NOMO-1 treated with DMSO at 0.1 percent for 48 hours (cell line): ENCODE data around the gene NEBL.

ENCODE experiments used
- DNase-seq: peaks from one replicate; lab custom pipeline; 2025; ENCODE audit not compliant: unreplicated experiment; lab: John Stamatoyannopoulos, UW

The NEBL gene

DNA sequence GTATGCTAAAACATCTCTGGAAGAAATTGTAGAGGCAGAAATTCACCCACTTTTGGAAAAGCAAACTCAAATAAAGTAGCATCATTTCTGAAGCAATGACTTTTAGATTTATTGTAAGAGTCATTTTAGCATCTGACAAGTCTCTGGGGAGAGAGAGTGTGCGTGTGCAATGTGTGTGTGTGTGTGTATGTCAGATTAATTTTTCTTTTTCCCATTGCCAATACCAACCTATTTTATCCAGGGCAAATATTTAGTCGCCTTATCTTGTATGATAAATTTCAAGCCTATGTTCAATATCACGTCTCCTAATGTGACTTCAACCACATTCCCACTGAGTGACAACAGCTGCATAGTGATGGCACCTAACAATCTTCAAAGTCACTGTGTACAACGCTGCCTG is 101.7 kb downstream of the NEBL start:
- no peak for DNase-seq

DNA sequence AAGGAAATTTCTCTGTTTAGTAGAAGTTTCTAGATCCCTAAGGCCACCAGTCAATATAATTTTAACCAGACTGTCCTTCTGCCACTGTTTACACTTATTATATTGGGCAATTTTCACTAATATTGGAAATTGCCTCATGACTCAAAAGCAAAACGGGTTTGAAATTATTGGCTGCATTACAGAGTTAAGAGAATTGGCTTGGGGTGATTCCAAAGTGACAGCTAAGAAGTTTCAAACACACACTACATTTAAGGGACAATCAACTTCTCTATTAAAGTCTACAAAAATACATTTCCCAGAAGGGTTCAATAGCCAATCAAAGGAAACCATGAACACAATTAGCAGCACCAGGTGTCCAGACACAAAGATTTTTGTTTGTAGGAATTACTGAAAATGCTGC is 111.9 kb downstream of the NEBL start:
- DNase-seq, result no peak

DNA sequence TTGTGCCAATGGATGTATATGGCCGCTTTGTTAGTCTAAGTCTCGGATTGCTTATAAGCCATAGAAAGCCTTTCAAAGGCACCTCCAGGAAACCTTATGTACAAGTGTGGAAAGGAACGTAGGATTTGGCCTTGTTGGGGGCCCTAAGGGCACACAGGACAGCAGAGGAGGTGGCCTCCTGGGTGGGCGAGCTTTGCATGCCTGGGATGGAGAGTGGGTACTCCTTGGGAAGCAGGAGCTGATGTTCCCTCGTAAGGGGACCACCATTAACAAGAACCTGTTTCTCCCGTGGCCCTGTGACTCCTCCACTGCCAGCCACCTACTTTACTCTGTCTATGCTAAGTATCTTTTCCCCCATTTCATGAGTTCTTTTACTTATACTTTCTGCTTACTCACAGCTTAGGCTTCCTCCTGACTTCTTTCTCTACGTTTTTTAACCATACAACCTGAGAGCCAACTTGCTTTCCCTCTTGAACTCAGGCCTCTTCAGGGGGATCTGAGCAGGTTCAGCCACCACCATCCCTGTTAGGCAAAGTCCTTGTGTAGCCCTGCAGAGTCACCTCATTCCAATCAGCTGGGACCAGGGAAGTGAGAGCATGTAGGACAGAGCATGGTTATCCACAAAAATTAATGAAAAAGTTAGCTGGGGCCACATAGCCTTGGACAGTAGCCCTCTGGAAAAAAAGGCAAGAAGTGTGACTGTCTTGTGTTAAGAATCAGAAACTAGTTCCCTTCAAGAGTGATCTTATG is 118.9 kb downstream of the NEBL start:
- DNase-seq, result no peak

DNA sequence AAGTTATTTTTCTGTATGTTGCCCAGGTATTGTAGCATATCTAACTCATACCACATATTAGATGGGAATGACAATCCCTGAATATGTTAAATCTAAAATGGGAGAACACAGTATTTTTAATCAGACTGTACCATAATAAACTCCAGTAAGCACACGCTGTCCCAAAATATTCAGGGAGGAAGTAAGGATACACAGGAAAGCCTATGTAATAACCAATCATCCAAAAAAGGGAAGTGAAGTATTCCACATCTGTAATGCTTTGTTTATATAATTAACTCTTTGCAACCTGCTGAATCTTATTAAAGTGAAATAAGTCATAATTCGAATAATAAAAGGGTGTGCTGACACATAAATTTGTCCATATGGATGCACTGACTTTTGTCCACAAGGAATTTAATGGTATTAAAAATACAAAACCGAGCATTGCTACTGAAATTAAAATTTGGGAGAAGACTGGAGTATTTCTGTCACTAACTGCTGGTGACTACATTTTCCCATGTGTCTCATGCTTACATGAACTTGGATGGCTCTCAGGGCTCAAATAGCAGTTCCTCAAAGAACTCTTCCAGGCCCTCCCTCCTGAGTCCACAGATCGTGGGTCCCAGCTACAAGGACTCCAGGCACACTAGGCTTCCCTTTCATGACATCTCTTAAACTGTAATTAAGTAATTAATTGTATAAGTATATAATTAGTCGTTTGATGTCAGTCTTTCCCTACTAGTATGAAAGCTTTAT is 120.6 kb downstream of the NEBL start:
- peak; percentile 1 for DNase-seq

DNA sequence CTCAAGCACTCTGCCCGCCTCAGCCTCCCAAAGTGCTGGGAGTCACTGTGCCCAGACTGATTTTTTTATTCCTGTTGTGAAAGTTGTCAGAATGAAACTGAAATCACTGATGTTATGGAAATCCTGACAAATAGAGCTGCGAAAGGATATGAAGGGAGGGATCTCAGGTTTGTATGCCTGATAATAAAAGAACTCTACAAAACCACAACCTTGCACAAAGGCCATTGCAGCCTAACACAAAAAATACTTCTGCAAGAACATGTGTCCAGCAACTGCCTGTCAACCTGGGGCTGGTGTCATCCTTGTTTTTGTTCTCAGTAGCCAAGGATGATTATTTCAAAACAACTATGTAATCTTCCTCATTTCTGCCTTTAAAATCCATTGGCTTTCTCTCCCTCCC is 126.1 kb downstream of the NEBL start:
- DNase-seq, result no peak

DNA sequence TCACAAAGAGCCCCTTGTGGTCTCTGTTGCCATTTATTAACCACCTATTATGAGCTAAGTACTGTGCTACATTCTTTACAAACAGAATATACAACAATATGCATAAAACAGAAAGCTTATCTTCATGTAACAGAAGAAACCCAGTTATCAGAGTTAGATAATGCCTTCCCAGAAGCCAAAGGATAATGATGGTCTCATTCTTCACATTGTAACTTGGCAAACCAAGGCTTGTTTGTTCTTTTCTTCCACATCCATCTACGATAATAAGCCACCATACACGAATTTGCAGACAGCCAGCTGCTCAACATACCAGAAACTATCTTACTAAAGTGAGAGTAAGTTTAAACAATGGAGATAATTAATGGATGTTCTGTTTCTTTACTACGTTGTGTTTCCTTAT is 127.6 kb downstream of the NEBL start:
- no peak for DNase-seq

DNA sequence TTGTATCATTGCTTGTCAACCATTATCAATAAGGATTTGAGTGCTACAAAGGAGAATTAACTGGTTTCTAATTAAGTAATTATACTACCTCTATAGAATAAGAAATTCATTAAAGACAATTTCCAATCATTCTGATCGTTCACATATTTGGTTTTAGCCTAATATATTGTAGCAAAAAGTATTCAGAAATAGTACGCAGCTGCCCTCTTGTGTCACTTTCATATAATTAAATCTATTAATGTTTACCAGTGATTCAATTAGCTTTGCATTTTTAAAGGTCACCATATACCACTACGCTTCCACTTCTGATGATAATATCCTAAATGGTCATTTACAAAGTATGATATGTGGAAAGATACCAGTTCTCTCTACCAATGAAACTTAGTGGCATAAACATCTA is 128.3 kb downstream of the NEBL start:
- DNase-seq, result peak; percentile 15

DNA sequence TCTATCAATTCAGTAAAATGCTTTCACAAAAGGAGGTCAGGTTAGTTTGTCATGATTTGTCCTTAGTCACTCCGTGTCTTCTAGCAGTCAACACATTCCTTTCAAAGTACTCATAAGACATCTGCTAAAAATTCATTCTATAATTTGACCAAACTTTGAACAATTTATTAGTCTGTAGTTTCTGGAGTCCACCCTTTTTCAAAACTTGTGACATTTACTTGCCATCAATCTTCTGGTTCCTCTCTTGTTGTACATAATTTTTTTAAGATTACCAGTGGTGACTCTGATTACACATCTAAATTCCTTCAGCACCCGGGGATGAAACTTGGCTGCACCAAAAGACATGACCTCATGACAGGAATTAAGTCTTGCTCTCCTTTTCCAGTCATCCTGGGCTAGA is 130.1 kb downstream of the NEBL start:
- DNase-seq, result no peak

DNA sequence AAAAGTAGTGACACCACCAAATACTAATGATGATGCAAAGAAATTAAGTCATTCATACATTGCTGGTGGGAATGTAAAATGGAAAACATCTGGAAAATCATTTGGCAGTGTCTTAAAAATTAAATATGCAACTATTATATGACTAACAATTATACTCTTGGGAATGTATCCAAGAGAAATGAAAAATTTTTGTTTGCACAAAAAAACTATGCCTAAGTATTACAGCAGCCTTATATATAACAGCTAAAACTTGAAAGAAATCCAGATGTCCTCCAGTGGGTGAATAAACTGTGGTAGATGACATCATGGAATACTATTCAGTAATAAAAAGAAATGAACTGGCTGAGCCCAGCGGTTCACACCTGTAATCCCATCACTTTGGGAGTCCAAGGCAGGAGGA is 132.0 kb downstream of the NEBL start:
- no peak for DNase-seq

DNA sequence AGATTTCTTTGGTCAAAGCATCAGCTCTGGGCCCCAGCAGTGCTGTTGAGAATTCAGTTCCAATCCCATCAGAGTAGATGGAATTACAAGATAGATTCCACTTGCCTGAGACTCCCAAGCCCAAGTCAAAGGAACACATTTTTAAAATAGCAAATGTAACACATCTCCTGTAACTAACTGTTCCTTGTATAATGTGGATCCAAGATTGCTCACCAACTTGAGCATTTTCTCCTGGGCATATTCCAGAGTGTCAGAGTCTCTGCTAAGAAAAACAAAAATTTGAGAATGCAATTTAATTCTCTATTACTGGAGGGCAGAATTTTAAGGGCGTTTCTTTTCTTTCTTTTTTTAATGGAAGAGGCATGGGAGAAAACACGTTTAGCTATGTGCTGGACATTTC is 136.7 kb downstream of the NEBL start:
- DNase-seq, result no peak

DNA sequence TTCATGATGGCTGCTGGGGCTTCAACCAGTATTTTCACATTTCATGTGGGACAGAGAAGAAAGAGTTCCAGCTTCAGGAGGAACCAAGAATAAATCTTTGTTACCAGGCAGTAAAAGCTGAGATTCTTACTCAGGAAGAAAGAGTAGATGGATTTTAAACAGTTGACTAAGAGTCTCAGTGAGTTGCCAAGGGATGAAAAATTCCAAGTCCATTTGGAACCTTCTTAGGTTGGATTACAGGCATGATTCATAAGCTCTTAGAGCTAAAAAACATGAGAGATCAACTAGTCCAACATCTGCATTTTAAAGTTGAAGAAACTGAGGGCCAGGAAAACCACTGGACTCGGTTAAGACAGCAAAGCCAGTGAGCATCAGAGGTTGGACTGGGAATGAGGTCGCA is 148.6 kb downstream of the NEBL start:
- no peak for DNase-seq

DNA sequence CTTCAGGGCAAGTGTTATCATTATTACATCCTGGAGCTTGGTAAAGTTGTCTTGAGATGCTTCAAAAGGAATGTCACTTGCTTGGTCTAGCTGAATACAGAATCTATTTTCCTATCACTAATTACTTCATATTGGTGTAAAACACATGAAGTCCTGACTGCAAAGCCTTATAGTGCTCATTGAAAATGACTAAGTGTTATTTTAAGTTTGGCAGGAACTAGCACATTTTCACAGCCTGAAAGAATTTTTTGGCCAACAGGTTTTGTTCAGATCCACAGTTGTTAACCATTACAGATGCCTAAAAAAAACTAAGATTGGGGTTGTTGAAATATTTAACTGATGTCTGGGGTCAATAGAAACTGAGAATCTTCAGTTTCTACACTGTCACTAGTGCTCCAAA is 149.3 kb downstream of the NEBL start:
- no peak for DNase-seq

DNA sequence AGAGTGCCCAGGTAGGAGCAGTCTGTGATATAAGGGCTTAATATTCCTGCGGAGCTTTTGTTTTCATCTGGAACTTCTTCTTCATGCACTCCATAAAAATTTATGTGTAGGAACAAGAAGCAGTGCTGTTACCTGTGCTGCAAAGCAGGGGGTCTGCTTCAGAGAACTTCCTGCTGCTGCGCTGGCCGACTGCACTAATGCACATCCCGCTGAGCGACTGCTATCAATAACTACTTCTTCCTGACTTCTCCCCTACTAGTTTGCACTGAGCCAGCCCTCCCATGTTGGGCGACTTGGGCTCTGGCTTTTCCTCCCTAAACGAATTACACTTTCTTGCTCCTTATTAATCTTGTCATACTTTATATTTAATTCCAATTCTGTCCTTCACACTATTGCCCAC is 150.3 kb downstream of the NEBL start:
- DNase-seq, result no peak

DNA sequence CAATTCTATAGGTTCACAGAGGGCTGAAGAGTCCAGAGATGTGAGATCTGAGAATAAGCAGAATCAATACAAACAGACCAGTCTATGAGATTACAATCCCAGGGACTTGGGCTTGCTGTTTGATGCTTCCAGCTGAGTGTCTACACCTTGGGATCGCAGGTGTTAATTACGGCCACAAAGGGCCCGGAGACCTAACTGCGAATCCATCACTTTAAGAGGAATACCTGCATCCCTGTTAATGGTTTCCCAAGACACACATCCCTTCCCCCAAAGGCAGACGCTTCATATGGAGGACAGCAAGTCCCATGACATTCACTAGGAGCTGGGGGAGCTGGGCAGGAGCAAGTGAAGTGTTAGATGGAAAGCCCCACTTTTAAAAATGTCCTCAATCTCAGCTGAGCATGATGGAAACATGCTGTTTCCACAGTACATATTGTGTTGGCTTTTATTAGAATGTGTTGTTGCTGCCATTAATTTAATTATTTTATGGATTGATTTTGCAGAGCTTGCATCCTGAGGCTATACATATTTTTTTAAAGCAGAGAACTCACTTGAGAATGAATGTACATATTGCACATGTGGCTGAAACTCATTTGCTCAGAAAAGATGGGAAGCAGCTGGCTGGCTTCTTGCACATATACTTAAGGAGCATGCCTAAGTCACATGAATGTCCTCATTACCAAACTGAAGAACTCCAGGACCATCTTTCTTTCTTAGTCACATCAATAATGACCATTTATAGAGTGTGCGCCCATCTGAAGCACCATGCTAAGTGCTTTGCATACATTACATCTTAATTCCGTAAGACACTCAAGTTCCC is 151.3 kb downstream of the NEBL start:
- DNase-seq, result no peak

DNA sequence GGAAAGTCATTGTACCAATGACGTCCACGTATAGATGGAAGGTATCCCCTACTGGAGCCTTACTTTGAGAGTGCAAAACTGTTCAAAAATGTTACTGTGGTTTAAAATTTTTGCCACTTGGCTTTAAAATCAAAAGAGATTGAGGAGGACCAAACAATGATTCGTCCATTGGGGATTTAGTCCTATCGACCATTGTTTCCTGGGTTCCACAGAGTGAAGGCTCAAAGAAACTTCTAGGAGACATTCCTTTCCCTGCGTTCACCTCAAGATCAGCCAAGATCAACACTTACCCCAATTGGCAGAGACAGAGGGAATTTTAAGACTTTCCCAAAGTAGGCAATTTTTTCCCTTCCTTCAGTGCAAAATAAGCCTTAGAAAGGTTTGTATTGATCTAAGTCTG is 152.3 kb downstream of the NEBL start:
- DNase-seq, result no peak

DNA sequence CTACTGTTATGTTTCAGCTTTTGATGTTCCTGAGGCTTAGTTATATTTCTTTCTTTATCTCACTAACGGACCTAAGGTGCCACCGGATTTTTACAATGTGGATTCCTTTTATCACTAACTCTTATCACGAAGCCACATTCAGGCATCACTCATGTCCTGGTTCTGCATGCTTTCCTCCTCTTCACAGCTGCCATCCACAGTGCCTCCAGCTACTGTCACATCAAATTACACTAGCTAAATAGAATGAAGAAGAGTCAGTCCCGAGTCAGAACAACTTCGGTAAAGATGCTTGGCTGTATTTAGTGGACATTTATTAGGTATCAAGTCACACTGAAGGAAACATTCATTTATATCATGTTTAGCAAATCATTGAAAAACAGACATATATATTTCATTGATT is 153.2 kb downstream of the NEBL start:
- DNase-seq, result no peak

DNA sequence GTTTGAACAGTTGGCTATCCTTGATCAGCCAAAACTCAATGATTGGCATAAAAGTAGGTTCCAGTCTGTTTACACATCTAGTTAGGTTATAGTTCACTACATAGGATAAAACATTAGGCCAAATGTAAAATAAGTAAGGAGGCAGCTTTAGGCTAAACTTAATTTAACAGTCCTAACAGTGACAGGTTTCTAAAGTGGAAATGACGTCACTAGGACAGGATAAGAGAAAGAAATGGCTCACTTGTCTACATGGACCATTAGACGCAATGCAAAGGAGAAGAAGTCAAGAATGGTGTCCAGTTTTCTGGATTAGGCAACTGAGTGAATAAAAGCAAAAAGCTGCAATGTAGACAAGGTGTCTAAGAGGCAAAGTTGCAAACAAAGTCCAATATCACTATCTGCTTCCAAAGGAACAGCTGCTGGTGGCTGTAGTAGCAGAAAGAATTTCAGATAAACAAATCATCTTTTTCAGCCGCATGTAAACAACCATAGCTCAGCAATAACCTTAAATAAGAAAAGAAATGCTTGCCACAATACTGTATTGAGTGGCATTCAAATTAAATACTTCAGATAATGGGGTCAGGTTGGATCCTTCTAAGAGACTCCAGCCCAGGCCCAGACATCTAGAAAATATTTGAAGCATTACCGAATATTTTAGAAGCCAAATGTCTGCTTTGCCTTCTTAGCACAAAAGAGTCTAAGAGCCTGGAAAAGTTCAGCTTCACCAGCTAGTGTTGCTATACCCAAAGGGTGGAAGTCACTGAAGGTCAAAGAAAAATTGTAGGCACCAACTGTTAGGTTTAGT is 154.2 kb downstream of the NEBL start:
- no peak for DNase-seq

DNA sequence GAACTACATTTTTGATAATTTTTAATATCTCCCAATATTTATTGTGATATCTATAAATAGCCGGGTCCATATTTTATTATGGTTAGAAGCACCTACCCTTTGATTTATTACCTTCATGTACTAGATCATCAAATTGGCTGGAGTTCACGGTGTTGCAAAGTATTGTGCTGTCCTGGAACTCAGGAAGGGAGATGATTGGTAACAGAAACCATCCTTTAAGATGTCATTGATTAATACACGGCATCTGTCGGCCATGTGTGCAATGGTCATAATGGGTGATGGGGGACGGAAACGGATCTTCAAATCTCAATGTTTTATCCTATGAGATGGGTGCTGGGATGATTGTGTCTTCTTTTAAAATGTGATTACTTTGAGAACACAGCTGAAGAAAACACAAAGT is 157.0 kb downstream of the NEBL start:
- DNase-seq, result no peak

DNA sequence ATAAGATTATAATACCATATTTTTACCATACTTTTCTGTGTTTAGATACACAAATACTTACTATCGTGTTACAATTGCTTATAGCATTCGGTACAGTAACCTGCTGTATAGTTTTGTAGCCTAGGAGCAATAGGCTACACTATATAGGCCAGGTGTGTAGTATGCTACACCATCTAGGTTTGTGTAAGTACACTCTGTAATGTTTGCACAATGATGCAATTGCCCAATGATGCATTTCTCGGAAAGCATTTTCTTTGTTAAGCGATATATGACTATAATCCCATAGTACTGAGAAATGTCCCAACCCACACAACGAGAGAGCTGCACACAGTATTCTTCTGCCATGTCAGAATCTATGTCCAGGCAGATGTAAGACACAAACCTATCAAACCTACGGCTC is 160.0 kb downstream of the NEBL start:
- no peak for DNase-seq
